D721Med (cell line): ENCODE measurements around the gene TMCC1.
"Not testable (repeated sequence)": the region's sequence is repeated elsewhere in the genome, so short reads cannot be mapped to it uniquely, and the experiment has no call there.

ENCODE experiments used
- DNase-seq: peaks from one replicate; pipeline ENCODE4 v3.0.0; 2011; ENCODE audit warnings: low spot score; ENCODE audit not compliant: insufficient read length
- FAIRE-seq: peaks from 2 replicates; lab custom pipeline; 2011; peaks lifted over from hg19 to GRCh38; lab: Jason Lieb, UNC
- CTCF ChIP-seq: IDR thresholded peaks from 2 replicates; pipeline ENCODE4 v1.5.1; 2012; ENCODE audit warnings: mild to moderate bottlenecking, control low read depth; ENCODE audit not compliant: insufficient read depth; ENCODE audit errors: missing control alignments

Gene TMCC1

GRCh38 chr3:129689036-129689435 is 204.5 kb downstream of the TMCC1 start:
- no peak for DNase-seq

GRCh38 chr3:129688271-129688895 is 205.1 kb downstream of the TMCC1 start:
- no peak for DNase-seq
- no peak for FAIRE-seq
- no peak for TF ChIP-seq CTCF

More at GRCh38 chr3:129689036-129689435, 204.5 kb downstream of the TMCC1 start:
- no peak for TF ChIP-seq CTCF
- peak; percentile 32 for FAIRE-seq

- no peak for DNase-seq
- no peak for TF ChIP-seq CTCF
- no peak for FAIRE-seq
Measured at GRCh38 chr3:129687586-129688125, 205.9 kb downstream of the TMCC1 start.

GRCh38 chr3:129686941-129687340 is 206.6 kb downstream of the TMCC1 start:
- no peak for DNase-seq

GRCh38 chr3:129684270-129684669 is 209.2 kb downstream of the TMCC1 start:
- no peak for DNase-seq
- FAIRE-seq = no peak
- no peak for TF ChIP-seq CTCF

More at GRCh38 chr3:129686941-129687340, 206.6 kb downstream of the TMCC1 start:
- FAIRE-seq = no peak
- no peak for TF ChIP-seq CTCF

- TF ChIP-seq CTCF = no peak
- no peak for FAIRE-seq
Measured at GRCh38 chr3:129683201-129683600, 210.3 kb downstream of the TMCC1 start.

GRCh38 chr3:129676985-129677384 is 216.5 kb downstream of the TMCC1 start:
- FAIRE-seq = no peak
- no peak for DNase-seq
- no peak for TF ChIP-seq CTCF

More at GRCh38 chr3:129683201-129683600, 210.3 kb downstream of the TMCC1 start:
- DNase-seq = no peak

- not testable (repeated sequence) for FAIRE-seq, DNase-seq
Measured at GRCh38 chr3:129674798-129675123, 218.8 kb downstream of the TMCC1 start.
